ENCODE data around the gene TMEM221. TPM values are rescaled to one million over a fixed set of nuclear protein-coding genes. Genes with fewer than 3 reads are reported as not detected.
"Not testable (repeated sequence)": the region's sequence is repeated elsewhere in the genome, so short reads cannot be mapped to it uniquely, and the experiment has no call there.

The TMEM221 gene
- not detected in 2 replicates for total RNA-seq (2014; rRNA removed)
- polyA plus RNA-seq (2012), result 0.02 TPM

DNA sequence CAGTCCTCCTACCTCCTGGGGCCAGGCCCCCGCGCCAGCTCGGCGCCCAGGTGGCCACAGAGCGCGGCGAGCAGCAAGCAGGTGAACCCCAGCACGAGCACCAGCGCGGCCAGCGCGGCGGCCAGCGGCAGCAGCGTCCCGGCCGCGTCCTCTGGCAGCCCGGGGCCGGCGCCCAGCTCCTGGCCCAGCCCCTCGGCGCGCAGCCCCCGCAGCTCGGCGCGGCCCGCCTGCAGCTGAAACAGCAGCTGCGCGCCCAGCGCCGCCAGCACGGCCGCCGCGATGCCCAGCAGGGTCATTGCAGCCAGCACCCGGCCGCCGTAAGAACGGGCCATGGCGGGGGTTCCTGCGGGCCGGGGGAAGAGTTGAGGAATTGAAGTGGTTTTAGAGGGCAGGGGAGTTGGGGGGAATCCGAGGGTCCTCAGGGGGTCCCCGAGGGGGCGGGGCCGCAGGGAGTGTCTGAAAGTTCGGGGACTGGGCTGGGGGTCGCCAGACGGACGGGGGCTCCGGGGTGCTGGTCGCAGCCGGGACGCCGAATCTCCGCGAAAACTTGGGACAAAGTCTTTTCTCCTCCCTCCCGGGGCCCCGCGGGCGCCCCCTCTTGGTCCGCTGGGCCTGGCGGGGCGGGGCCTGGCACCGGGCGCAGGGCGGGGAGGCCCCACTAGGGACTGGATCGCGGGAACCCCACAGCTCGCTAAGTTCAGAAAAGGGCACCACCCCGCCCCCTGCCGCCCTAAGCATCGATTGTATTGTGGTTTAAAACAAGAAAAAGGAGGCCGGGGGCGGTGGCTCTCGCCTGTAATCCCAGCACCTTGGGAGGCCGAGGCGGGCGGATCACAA lies at the start of gene TMEM221:
Gene TMEM221 (minus strand): TSS at position 538 of the 837 bp plus-strand sequence. CDS start 206 bp downstream, at position 332.
- DNase-seq (ENCODE audit: low read depth), result peak; percentile 13

DNA sequence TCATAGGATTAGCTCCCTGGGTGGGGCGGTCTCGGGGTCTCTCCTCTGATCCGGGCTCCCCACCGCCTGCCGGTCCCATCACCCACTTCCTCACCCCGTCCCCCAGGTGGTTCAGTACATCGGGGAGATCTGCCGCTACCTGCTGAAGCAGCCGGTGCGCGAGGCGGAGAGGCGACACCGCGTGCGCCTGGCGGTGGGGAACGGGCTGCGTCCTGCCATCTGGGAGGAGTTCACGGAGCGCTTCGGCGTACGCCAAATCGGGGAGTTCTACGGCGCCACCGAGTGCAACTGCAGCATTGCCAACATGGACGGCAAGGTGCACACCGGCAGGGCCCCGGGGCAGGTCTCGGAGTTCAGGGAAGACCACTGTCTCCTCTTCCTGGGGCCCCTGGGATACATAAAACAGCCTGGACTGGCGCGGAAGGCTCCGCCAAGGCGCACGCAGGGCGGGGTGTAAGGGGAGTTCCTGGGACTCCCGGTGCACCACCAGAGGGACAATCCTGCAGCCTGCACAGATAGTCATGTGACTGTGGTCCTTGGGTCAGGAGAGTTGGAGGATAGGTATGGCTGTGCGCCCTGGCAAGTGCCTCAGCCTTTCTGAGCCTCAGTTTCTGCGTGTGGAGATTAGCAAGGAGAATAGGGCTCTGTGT lies 48.8 kb upstream of the TMEM221 start:
- DNase-seq (ENCODE audit: low read depth), result no peak

DNA sequence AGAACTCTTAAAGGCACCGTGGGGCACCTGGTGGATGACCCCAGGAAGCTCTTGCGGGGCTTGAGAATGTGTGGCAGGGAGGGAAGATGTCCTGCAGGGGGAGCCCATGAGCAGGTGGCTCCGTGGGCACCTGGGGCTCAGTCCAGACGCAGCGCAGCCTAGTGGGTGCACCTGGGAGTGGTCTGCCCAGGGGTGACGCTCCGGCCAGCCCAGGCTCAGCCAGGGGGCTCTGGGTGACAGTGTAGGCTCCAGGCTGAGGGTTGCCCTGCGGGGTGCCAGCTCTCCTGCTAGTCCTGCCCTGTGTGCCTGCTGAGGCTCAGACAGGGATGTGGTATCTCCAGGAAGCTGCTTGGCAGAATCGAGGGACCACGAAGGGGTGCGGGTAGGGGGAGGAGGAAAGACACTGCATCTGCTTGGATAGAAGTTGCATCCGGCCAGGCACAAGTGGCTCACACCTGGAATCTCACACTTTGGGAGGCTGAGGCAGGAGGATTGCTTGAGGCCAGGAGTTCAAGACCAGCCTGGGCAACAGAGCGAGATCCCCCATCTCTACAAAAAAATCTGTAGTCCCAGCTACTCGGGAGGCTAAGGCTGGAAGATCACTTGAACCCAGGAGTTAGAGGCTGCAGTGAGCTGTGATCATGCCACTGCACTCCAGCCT lies 48.0 kb upstream of the TMEM221 start:
- no peak for DNase-seq (ENCODE audit: low read depth)

DNA sequence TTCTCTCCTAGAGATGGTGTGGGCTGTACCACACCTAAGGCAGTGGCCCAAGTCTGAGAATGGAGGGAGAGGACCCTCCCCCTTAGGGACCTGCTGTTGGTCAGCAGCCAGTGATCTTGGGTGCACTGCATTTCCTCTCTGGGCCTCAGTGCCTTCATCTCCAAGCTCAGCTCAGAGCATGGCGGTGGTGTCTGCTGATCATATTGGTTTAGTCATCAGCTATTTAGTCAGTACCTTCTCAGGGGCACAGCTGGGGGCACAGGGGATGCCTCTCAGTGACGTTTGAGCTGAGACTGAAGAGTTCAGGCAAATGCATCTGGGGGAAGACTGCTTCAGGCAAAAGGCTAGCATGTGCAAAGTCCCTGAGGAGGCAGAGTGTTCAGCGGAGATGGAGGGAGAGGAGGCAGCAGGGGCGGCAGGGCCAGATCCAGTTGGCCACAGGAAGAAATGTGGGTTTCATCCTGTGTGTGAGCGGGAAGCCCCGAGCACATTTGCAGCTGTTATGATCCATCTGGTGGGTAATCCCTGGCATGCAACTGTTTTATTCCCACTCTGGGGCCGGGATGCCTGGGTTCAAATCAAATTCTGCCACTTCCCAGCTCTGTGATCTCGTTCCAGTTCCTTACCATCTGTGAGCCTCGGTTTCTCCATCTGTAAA lies 47.3 kb upstream of the TMEM221 start:
- DNase-seq (ENCODE audit: low read depth), result peak; percentile 89

DNA sequence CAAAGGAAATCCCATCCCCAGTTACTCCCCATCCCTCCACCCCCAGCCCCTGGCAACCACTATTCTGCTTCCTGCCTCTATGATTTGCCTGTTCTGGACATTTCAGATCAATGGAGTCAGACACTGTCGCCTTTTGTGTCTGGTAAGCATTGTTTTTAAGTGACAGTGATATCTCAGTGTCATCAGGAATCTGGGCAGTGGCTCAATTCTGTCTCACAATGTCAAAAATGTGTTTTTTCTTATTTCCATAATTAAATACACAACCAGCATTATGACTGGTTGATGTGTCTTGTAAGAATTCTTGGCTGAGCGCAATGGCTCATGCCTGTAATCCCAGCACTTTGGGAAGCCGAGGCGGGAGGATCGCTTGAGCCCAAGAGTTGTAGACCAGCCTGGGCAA lies 42.8 kb upstream of the TMEM221 start:
- DNase-seq (ENCODE audit: low read depth), result no peak

DNA sequence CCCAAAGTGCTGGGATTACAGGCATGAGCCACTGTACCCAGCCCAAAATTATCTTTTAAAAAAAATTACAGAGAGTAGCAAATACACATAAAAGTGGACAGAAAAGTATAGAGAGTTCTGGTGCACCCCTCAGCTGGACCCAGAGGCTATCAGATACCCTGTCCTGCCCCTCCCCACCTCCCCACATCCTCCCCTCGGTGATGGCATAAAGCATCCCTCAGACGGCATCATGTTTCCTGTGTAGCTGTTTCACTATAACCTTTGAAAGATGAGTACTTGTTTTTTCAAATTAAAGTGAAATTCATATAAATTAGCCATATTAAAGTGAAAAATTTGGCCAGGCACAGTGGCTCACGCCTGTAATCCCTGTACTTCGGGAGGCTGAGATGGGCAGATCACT lies 41.9 kb upstream of the TMEM221 start:
- no peak for DNase-seq (ENCODE audit: low read depth)

DNA sequence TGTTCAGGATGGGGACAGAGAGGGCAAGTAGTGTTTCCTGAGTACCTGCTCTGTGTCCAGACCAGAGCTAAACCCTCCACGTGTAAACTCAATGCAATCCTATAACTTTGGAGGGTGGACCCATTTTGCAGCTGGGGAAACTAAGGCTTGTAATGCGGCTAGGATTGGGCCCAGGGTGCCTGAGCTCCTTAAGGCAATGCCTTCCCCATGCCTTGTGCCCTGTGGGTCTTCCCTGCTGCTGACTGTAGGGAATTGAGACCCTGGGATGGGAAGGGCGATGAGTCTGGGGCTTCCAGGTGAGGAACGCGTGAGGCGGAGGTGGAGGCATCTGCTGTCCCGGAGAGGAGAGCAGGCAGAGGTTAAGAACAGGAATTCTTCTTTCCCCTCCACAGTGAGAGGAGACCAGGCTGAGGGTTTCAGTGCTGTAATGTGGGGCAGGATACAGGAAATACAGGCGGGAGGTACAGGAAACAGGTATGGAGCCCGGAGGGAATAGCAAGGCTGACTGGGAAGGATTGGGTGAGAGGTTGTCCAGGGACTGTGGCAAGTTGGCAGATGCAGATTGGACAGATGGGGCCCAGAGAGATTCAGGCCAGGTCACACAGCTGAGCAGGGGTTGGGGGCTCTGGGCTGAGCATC lies 41.0 kb upstream of the TMEM221 start:
- no peak for DNase-seq (ENCODE audit: low read depth)

DNA sequence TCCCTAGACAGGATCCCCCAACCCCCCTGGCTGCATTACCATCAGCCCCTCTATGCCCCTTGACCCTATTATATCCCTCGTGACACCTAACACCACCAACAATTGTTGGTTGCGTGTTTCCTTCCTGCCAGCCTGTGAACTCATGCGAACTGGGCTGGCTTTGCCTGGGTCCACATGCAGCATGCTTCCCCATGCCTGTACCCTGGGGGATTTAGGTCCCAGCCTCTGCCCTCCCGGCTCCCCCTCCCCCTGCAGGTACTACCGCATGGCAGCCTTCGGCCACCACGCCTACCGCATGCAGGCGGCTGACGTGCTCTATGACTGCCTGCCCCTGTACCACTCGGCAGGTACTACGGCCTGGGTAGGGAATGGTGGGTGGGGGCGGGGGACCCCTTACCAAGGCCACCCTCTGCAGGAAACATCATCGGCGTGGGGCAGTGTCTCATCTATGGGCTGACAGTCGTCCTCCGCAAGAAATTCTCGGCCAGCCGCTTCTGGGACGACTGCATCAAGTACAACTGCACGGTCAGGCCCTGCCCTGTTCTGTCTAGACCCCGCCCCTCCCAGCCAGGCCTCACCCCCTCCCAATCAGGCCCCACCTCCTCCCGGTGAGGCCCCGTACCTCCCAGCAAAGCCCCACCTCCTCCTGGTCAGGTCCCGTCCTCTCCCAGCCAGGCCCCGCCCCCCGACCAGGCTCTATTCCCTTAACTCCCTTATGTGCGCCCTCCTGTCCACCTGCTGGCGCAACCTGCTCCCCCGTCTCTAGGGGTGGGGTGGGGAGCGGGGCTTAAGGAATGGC lies 40.3 kb upstream of the TMEM221 start:
- no peak for DNase-seq (ENCODE audit: low read depth)

DNA sequence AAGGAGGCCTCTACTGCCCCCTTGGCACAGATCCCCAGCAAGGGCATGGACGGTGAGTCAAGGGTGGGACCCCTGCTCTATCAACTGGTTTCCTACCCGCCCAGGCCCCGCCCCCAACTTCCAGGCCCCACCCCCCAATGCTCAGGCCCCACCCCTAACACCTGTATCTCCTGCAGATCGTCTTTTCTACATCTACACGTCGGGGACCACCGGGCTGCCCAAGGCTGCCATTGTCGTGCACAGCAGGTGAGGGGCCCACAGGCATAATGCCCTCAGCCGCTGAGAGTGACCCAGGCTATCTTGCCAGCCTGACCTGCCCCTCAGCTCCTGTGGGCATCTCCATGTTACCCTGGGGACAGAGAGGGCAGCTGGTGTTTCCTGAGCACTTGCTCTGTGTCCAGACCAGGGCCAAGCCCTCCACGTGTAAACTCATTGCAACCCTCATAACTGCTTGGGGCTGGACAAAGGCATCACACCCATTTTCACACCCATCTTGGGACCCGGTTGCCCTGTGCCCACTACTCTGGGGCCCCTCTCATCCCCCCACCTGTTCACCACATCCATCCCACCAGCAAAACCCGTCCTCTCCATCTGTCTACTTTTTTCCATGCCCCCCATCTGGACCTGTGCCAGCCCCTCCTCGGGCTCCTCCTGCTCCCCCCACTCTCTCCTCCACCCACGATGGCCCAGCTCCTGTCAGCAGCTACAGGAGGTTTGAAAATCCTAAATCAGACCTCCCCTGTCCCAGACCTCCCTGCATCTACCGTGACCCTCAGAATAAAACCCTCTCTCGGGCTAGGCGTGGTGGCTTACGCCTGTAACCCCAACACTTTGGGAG lies 39.0 kb upstream of the TMEM221 start:
- DNase-seq (ENCODE audit: low read depth), result no peak

DNA sequence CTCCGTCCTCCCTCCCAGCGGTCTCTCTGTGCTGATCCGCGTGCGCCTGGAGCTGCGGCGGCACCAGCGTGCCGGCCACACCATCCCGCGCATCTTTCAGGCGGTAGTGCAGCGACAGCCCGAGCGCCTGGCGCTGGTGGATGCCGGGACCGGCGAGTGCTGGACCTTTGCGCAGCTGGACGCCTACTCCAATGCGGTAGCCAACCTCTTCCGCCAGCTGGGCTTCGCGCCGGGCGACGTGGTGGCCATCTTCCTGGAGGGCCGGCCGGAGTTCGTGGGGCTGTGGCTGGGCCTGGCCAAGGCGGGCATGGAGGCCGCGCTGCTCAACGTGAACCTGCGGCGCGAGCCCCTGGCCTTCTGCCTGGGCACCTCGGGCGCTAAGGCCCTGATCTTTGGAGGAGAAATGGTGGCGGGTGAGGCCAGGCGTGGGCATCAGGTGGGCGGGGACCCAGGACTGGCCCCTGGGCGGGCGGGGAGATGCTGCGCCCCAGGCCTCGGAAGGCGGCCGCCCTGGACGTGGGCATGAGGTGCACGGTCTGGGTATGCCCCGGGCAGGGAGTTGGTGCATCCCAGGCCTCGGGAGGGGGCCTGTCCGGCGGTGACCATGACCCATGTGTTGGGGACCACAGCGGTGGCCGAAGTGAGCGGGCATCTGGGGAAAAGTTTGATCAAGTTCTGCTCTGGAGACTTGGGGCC lies 38.2 kb upstream of the TMEM221 start:
- no peak for DNase-seq (ENCODE audit: low read depth)

DNA sequence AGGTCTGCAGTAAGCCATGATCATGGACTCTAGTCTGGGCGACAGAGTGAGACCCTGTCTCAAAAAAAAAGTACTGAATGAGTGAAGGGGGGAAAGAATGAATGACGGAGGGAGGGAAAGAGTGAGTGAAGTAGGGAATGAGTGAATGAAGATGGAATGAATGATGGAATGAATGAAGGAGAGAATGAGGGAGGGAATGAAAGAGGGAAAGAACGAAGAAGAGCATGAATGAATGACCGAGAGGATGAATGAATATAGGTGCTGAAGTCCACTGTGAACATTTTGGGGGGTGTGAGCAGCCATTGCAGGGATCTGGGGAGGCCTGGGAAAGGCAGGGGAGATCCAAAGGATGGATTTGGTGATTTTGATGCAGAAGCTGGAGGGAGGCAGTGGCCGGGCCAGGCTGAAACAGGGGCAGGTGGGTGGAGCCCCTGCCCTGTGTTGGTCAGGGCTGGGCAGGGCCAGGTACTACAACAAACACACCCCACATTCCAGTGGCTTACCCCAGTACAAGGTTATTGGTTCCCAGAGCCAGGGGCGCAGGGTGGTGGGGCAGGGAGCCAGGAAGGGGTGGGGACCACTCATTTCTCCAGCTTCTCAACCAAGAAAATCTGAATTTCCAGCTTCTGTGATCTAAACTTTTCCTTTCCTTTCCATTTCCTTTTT lies 36.2 kb upstream of the TMEM221 start:
- DNase-seq (ENCODE audit: low read depth), result no peak

DNA sequence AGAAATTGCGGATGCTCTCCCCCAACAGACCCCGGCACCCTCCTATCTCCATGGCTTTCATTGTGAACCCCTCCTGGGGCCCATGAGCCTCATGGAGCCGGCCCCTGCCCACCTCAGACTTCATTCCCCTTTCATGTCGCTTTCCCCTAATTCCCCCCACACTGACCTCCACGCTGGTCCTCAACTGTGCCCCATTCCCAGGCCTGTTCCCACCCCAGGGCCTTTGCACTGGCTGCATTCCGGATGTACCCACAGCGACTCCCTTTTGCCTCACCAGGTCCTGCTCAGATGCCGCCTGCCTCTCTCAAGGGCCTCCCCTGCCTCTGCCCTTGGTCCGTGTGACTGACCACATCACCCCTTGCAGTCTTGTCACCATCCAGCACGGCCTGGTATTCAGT lies 35.1 kb upstream of the TMEM221 start:
- DNase-seq (ENCODE audit: low read depth), result no peak

DNA sequence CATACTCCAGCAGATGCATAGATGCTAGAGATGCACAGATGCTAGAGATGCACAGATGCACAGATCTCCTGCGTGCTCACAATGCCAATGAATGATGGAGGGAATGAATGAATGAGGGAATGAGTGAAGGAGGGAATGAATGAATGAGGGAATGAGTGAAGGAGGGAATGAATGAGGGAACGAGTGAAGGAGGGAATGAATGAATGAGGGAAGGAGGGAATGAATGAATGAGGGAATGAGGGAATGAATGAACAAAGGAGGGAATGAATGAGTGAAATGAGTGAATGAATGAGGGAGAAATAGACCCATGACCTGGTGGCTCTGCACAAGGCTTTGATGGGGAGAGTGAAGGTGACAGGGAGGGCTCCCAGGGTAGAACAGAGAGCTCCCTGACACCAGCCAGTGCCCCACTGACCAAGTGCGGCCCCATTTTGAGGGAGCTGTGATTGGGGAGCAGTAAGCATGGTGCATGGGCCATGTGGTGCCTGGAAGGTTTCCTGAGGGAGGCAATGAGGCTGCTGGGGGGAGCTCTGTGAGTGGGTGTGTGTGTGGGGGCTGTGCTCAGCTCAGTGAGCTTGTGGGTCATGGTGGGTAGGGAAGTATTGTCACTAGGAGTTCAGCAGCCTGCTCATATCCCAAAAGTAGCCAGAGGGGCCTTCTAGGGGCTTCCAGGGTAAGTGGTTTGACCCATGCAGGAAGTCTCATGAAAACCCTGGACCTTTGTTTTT lies 34.6 kb upstream of the TMEM221 start:
- no peak for DNase-seq (ENCODE audit: low read depth)

DNA sequence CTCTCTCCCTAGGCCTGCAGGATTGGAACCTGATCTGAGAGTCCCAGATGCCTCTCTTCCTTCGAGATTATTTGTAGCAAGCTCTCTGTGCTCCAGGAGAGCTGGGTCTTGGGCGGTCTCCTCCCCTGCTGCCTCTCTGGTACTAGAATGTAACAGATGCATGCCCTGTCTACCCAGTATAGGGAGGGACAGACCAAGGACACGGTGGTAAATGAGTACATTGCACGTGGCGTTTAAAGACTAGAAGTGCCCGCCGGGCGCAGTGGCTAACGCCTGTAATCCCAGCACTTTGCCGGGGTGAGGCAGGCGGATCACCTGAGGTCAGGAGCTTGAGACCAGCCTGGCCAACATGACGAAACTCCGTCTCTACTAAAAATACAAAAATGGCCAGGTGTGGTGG lies 33.5 kb upstream of the TMEM221 start:
- no peak for DNase-seq (ENCODE audit: low read depth)

DNA sequence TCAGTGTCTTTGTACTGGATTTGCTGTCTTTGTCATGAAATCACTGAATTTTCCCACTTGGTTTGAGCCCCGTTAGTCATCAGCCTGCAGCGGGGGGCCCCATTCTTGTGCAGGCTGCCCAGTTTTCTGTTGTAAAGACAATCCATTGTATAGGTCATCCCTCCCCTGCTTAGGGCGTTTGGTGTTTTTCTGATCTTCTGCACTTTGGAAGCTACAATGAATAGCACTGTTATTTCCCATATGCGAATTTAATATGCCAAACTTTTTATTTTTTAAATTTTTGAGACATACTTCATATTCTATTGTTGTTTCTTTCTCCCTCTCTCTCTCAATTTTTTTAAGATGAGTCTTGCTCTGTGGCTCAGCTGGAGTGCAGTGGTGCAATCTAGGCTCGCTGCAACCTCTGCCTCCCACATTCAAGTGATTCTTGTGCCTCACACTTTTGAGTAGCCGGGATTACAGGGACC lies 30.9 kb upstream of the TMEM221 start:
- DNase-seq (ENCODE audit: low read depth), result peak; percentile 78

DNA sequence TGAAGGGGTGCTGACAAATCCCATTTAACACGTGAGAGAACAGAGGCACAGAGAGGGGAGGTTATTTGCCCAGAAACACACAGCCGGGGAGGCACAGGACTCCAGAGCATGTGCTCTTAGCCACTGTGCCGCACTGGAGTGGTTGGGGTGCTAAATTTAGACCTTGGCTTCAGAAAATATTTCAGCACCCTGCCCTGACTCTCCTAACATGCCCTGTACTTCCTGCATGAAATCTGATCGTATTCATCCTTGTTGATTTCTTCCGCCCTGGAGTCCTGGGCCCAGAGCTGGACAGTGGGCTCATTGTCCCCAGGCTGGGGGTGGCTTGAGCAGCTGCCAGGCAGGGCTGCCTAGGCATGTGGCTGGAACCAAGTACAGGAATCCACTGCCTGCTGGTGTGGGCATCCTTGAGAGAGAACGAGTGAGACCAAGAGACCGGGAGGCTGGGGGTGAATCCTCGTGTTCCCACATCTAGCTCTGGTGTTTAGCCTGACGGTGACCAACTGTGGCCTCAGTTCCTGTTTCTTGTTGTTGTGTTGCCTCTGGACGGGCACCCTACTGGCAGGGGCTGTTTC lies 27.2 kb upstream of the TMEM221 start:
- peak; percentile 88 for DNase-seq (ENCODE audit: low read depth)

DNA sequence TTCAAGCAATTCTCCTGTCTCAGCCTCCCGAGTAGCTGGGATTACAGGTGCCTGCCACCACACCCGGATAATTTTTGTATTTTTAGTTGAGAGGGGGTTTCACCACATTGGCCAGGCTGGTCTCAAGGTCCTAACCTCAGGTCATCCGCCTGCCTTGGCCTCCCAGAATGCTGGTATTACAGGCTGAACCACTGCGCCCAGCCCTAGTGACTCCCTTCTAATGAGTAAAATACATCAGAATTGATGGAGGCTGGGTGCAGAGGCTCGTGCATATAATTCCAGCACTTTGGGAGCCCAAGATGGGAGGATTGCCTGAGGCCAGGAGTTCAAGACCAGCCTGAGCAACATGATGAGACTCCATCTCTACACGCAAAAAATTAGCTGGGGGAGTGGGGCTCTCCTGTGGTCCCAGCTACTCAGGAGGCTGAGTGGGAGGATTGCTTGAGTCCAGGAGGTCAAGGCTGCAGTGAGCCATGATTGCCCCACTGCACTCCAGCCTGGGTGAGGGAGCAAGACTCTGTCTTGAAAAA lies 26.6 kb upstream of the TMEM221 start:
- DNase-seq (ENCODE audit: low read depth), result not testable (repeated sequence)

Data from LHCN-M2 (cell line).